MM.1S (cell line): Measurements from ENCODE around the gene TNIP1.

Experiments
- DNase-seq: peaks from one replicate; pipeline ENCODE4 v3.0.0-alpha.2; 2015
- H2AFZ ChIP-seq: fragments of 300-600 bp; sonication (generic); 2 replicates; pipeline ENCODE4 v1.6.0; 2016; ENCODE audit warnings: antibody characterized with exemption, low read length
- H3F3A ChIP-seq: fragments of 300-600 bp; sonication (generic); 2 replicates; pipeline ENCODE4 v1.6.1; 2016; ENCODE audit warnings: mild to moderate bottlenecking, antibody characterized with exemption, low read length, moderate library complexity, mixed read lengths; ENCODE audit not compliant: insufficient read depth
- H3K27ac ChIP-seq: fragments of 300-600 bp; sonication (generic); 2 replicates; pipeline ENCODE4 v1.5.1; 2016; ENCODE audit warnings: mild to moderate bottlenecking, low read length
- H3K27me3 ChIP-seq: fragments of 300-600 bp; sonication (generic); replicated peaks from 2 replicates; pipeline ENCODE4 v1.6.0; 2016; ENCODE audit warnings: low read length; ENCODE audit not compliant: insufficient read depth
- H3K36me3 ChIP-seq: fragments of 300-600 bp; sonication (generic); replicated peaks from 2 replicates; pipeline ENCODE4 v1.6.1; 2016; ENCODE audit warnings: mild to moderate bottlenecking, low read length, mixed read lengths; ENCODE audit not compliant: insufficient read depth
- H3K4me1 ChIP-seq: fragments of 300-600 bp; sonication (generic); 2 replicates; pipeline ENCODE4 v1.6.1; 2016; ENCODE audit warnings: low read length, mixed read lengths
- H3K4me2 ChIP-seq: fragments of 300-600 bp; sonication (generic); 2 replicates; pipeline ENCODE4 v1.6.0; 2016; ENCODE audit warnings: low read depth, low read length
- H3K4me3 ChIP-seq: fragments of 300-600 bp; sonication (generic); 2 replicates; pipeline ENCODE4 v1.5.1; 2016; ENCODE audit warnings: low read length, mixed read lengths
- H3K79me2 ChIP-seq: fragments of 300-600 bp; sonication (generic); 2 replicates; pipeline ENCODE4 v1.6.1; 2016; ENCODE audit warnings: mixed run types, low read length, mixed read lengths
- H3K9ac ChIP-seq: fragments of 300-600 bp; sonication (generic); 2 replicates; pipeline ENCODE4 v1.6.1; 2016; ENCODE audit warnings: low read length, mixed read lengths
- H3K9me2 ChIP-seq: fragments of 300-600 bp; sonication (generic); replicated peaks from 2 replicates; pipeline ENCODE4 v1.6.1; 2016; ENCODE audit warnings: mild to moderate bottlenecking, low read length, mixed read lengths; ENCODE audit not compliant: insufficient read depth
- H3K9me3 ChIP-seq: fragments of 300-600 bp; sonication (generic); replicated peaks from 2 replicates; pipeline ENCODE4 v1.6.1; 2016; ENCODE audit warnings: mild to moderate bottlenecking, low read length, mixed read lengths; ENCODE audit not compliant: insufficient read depth
- H4K20me1 ChIP-seq: fragments of 300-600 bp; sonication (generic); 2 replicates; pipeline ENCODE4 v1.6.1; 2016; ENCODE audit warnings: mild to moderate bottlenecking, low read length, moderate library complexity, mixed read lengths; ENCODE audit not compliant: insufficient read depth
- EZH2 ChIP-seq: fragments of 300-600 bp; sonication (generic); optimal IDR thresholded peaks from 2 replicates; pipeline ENCODE3; 2017; ENCODE audit warnings: low read depth, mild to moderate bottlenecking, antibody characterized with exemption, low read length, mixed read lengths
- EZH2phosphoT487 ChIP-seq: fragments of 300-600 bp; sonication (generic); IDR thresholded peaks from 2 replicates; pipeline ENCODE4 v1.6.1; 2018; ENCODE audit warnings: antibody characterized with exemption, low read length
- TF ChIP-seq, protein P1 (sequence below): fragments of 300-600 bp; sonication (generic); IDR thresholded peaks from 2 replicates; pipeline ENCODE4 v1.5.1; 2016; ENCODE audit warnings: antibody characterized with exemption, low read length, mixed read lengths

Gene TNIP1

DNA sequence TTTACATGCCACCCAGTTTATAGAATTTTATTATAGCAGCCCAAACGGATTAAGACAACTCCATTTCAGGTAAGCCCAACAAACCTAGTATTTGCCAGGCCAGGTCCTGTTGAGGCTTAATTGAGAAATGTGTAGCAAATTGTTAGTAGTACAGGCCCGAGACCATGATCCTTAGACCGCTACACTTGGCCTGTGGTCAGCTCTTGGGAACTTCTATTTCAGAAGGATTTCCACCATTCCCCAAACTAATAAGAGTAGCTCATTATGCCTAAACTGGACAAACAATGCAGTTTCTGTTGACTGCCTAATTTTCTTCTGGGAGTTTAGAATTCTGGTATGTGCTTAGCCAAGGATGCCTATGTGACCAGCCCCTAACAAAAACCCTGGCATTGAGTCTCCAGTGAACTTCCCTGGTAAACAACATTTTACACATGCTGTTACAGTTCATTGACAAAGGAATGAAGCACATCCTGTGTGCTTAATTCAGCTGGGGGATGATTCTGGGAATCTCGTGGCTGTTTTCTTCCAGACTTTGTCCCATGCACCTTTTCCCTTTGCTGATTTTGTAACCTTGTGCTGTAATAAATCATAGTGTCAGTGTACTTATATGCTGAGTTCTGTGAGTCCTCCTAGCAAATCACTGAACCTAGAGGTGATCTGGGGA lies 66.0 kb downstream of the TNIP1 start:
- H4K20me1 ChIP-seq, result no peaks in the 10 kb centered on the region
- H3F3A ChIP-seq, result no peaks in the 10 kb centered on the region
- H3K27me3 ChIP-seq, result no peaks in the 10 kb centered on the region
- H3K36me3 ChIP-seq, result no peaks in the 10 kb centered on the region
- H3K4me2 ChIP-seq, result no peak overlapping the region
- H3K27ac ChIP-seq, result no peak overlapping the region
- H3K9me2 ChIP-seq, result no peaks in the 10 kb centered on the region
- H3K79me2 ChIP-seq, result no peaks in the 10 kb centered on the region
- H2AFZ ChIP-seq, result no peak overlapping the region
- no peaks in the 10 kb centered on the region for H3K9me3 ChIP-seq
- H3K4me3 ChIP-seq, result no peak overlapping the region
- H3K9ac ChIP-seq, result no peak overlapping the region
- no peak for DNase-seq
- TF ChIP-seq EZH2 (no peak), EZH2phosphoT487 (no peak)
- TF ChIP-seq, protein P1, sequence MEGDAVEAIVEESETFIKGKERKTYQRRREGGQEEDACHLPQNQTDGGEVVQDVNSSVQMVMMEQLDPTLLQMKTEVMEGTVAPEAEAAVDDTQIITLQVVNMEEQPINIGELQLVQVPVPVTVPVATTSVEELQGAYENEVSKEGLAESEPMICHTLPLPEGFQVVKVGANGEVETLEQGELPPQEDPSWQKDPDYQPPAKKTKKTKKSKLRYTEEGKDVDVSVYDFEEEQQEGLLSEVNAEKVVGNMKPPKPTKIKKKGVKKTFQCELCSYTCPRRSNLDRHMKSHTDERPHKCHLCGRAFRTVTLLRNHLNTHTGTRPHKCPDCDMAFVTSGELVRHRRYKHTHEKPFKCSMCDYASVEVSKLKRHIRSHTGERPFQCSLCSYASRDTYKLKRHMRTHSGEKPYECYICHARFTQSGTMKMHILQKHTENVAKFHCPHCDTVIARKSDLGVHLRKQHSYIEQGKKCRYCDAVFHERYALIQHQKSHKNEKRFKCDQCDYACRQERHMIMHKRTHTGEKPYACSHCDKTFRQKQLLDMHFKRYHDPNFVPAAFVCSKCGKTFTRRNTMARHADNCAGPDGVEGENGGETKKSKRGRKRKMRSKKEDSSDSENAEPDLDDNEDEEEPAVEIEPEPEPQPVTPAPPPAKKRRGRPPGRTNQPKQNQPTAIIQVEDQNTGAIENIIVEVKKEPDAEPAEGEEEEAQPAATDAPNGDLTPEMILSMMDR, result no peak
- no peaks in the 10 kb centered on the region for H3K4me1 ChIP-seq

DNA sequence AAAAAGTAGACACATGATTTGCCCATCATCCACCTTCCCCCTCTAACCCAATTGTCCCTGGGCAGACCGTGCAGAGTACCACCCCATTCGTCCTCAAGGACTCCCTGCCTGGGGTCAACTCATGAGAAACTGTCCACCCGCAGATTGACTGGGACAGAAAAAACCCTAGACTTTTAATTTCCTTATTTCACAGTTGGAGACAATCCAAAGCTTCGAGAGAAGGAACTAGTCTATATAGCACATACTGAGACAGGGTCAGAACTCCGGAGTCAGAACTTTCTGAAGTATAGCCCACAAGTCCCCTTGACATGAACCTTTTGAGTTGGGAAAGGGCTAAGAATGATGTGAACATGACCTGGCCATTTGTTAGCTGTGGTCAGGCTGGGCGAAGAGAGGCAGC lies 68.0 kb downstream of the TNIP1 start:
- H3K4me1 ChIP-seq, result no peaks in the 10 kb centered on the region
- H4K20me1 ChIP-seq, result no peaks in the 10 kb centered on the region
- no peaks in the 10 kb centered on the region for H3K9me2 ChIP-seq
- no peaks in the 10 kb centered on the region for H3F3A ChIP-seq
- no peaks in the 10 kb centered on the region for H3K27me3 ChIP-seq
- H3K9ac ChIP-seq, result no peak overlapping the region
- no peaks in the 10 kb centered on the region for H3K9me3 ChIP-seq
- no peaks in the 10 kb centered on the region for H3K36me3 ChIP-seq
- TF ChIP-seq, protein P1, result no peak
- TF ChIP-seq EZH2phosphoT487, result no peak
- TF ChIP-seq EZH2, result no peak
- no peaks in the 10 kb centered on the region for H3K79me2 ChIP-seq
- no peak overlapping the region for H2AFZ ChIP-seq
- no peak for DNase-seq
- no peak overlapping the region for H3K27ac ChIP-seq
- H3K4me2 ChIP-seq, result no peak overlapping the region
- H3K4me3 ChIP-seq, result no peak overlapping the region

DNA sequence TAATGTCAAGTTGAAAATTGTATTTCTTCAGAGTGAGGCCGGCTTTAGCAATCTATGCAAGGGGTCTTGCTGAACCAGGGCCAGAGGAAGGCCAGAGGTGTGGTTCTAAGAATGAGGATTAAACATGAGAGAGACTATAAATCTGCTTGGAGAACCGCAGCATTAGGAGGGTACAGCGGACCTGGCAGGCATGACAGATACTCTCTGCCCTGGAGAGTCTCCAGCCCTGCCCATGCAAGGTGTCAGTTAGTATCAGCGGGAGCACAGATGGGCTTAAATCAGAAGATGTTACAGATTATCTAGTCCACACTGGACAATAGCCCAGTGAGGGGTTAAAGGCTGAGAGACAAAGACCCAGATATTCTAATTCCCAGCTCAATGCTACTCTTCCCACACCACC lies 71.9 kb downstream of the TNIP1 start:
- Histone ChIP-seq H3K27ac (no peak overlapping the region), H3K4me1 (no peaks in the 10 kb centered on the region), H3K4me2 (no peak overlapping the region), H3F3A (no peaks in the 10 kb centered on the region), H4K20me1 (no peaks in the 10 kb centered on the region), H3K4me3 (no peak overlapping the region), H3K9ac (no peak overlapping the region), H3K79me2 (no peaks in the 10 kb centered on the region), H3K27me3 (no peaks in the 10 kb centered on the region), H2AFZ (no peak overlapping the region), H3K36me3 (no peaks in the 10 kb centered on the region), H3K9me2 (no peaks in the 10 kb centered on the region), H3K9me3 (no peaks in the 10 kb centered on the region)
- no peak for DNase-seq
- no peak for TF ChIP-seq EZH2phosphoT487
- TF ChIP-seq, protein P1, result no peak
- TF ChIP-seq EZH2, result no peak
